ENCODE data around the gene ZNF629.
"Not testable (repeated sequence)": the region's sequence is repeated elsewhere in the genome, so short reads cannot be mapped to it uniquely, and the experiment has no call there.

Gene ZNF629

DNA sequence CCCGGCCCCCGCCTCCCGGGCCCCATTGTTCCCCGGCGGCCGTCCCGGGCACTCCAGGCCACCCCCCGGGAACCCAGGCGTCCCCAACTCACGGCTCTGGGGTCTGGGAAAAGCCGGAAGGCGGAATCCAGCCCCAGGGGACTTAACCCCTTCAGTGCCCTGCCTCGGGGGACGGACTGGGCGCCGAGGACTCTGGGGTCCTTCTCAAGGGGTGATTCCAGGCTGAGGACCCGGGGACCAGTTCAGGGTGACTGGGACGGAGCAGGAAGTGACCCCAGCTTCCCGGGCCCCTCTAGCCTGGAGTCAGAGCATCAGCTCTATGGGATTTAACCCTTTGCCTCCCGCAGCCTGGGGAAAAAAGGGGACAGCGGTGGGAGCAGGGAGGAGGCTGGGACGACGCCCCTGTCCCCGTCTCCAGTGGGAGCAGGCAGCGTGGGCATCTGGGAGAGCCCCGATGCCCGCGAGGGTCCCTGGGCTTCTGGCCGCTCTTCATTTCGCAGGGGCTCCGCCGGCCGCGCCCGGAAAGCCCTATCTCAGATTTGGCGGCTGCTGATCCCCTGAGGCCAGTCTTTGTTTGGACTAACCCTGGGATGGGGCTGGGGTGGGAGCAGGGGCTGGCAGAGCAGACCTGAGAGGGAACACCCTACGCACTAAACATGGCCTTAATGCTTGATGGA is at the start of gene ZNF629:
TSS of gene ZNF629 (minus strand) at position 270 of the 677 bp plus-strand sequence. CDS start 2,723 bp downstream, outside the sequence.
- DNase-seq (ENCODE audit: low read depth): no peak

DNA sequence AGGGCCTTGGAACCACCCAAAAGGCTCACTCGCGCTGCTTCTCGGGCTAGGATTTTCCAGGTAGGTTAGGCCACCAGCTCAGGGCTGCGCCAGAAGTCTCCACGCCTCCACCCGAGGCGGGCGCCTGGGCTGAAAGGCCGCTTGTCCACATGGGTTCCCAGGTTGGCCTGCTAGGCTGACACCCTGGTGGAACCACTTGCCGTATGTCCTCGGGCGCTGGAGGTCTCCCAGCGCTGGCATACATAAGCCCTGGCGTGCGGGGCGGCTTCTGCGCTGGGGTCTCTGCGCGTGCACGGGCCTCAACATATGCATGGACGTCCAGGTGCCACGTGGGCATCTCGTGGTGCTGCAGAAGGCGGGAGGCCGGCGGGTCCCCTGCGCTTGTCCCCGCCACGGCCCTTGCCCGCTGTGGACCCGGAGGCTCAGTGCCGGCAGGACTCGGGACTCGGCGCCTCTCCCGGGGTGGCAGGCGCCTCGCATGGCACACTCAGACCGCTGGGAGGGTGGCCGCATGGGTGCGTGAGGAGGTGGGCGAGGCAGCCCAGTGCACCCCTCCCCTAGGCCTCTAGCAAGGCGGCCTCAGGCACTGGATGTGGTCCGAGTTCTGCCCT is 47.2 kb upstream of the ZNF629 start:
- DNase-seq (ENCODE audit: low read depth): no peak

DNA sequence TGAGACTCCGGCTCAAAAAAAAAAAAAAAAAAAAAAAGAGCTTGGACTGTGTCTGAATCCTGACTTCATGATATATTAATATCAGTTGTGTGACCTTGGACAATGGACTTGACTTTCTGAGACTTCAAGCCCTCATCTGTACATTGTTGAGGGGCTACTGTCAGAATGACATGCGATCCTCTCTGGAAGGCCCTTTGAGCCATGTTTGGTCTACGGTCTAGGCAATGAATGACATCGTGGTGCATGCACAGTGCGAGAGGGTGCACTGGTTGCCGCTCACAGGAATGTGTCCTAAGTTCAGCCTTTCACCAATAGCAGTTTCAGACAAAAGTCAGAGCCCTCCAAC is 43.0 kb upstream of the ZNF629 start:
- DNase-seq (ENCODE audit: low read depth): no peak

DNA sequence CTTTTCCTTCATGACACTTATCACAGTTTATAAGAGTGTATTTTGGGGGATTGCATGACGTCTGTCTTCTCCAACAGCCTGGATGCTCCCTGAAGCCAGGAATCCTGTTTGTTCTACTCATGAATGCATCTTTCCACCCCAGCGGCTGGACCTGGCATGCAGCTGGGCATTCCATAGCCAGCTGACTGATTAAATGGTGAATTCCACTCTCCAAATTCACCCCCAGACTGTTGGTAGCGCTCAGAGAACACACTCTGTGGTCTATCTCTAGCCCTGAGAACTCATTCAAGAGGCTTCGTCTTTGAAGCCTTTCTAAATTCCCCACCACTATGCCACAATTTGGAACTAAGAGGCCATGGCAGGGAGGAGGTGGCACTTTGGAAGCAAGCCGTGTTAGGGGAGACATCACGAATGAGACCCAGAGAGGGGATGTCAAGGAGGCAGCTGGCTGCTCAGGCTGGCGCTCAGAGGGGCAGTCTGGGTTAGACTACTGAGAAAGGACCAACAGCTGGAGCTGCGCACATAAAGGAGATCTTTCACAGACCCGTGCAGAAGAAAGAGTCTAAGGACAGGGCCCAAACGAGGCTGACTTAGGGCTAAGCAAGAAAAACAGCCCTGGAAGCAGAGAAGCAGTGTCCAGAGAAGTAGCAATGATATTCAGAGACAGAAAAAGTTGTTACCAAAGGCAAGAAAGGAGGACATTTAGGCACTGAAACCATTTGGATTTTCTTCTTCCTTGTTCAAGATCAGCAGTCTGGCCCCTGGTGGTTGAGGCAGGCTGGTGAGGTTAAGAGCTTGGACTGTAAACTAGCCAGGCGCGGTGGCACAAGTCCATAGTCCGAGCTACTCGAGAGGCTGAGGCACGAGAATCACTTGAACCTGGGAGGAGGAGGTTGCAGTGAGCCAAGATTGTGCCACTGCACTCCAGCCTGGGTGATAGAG is 42.4 kb upstream of the ZNF629 start:
- no peak for DNase-seq (ENCODE audit: low read depth)

DNA sequence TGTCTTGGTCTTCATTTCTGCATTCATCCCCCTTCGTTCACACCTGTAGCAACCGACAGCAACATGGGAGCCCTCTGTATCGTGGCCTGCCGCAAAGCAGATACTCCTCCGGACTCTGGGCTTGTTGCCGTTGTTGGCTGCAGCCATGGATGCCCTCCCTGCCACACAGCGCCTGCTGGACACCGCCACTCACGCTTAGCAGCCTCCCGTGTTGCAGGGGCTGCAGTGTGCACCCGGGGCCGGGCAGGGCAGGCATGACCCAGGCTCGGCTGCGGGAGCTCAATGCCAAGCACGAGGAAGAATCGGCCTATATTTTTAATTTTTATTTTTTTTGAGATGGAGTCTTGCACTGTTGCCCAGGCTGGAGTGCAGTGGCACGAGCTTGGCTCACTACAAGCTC is 34.9 kb upstream of the ZNF629 start:
- no peak for DNase-seq (ENCODE audit: low read depth)

DNA sequence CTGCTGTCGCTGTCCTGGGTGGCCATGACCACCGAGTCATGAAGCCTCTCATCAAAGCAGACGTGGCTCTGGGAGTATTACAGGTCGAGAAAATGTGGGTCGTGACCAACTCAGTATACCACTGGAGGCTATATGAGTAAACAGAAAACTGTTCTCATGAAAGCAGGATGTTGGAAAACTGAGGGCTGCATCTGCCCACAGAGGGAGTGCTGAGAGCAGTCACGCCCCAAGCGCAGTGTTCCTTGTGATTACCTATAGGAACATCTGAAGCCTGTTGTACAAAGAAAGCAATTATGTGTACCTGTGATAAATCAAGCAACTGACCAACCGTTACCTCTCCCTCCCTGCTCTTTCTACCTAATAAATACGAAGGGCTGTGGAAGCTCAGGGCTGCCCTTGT is 34.4 kb upstream of the ZNF629 start:
- DNase-seq (ENCODE audit: low read depth): not testable (repeated sequence)

DNA sequence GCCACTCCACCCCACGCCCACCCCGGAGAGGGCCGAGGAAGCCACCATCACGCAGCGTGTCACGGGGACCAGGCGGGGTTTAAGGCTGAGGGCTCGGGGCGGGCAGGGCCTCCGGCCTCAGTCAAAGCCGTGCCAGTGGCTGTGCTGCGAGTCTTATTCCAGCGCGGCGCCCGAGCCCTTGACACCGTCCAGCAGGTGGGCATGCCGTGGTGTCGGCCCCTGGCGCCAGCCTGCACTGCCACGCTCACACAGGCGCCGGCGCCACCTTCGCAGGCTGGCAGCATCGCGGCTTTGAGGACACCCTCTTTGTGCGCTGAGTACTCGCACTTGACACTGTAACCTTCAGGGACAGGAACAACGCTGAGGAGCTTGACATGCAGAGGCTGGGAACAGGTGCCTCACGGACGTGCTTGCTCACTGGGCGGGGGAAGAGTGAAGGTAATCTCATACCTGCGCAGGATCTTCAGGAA is 34.0 kb upstream of the ZNF629 start:
- no peak for DNase-seq (ENCODE audit: low read depth)

DNA sequence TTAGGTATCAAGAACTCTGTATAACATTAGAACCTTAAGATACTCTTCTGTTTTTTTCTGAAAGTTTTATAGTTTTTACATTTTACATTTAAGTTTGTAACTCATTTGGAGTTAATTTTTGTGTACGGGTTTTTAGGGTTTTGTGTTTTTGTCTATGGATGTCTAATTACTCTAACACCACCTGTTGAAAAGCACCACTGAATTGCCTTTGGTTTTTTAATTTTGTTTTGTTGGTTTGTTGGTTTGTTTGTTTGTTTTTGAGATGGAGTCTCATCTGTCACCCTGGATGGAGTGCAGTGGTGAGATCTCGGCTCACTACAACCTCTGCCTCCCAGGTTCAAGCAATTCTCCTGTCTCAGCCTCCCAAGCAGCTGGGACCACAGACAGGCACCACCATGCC is 29.8 kb upstream of the ZNF629 start:
- no peak for DNase-seq (ENCODE audit: low read depth)

DNA sequence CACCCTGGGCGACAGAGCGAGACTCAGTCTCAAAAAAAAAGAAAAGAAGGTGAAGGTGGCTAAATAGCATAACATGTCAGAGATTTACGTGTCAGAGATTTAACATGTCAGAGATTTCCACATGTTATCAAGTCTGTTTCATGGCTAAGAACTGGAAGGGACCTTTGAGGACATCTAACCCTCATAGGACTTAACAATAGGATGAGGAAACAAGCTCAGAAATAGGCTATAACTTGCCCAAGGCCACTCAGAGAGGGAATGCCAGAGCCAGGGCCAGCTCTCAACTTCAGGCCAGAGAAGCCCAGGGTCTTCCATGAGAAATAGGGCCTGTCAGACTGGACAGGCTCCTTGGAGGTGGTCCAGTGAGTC is 26.8 kb upstream of the ZNF629 start:
- DNase-seq (ENCODE audit: low read depth): no peak

DNA sequence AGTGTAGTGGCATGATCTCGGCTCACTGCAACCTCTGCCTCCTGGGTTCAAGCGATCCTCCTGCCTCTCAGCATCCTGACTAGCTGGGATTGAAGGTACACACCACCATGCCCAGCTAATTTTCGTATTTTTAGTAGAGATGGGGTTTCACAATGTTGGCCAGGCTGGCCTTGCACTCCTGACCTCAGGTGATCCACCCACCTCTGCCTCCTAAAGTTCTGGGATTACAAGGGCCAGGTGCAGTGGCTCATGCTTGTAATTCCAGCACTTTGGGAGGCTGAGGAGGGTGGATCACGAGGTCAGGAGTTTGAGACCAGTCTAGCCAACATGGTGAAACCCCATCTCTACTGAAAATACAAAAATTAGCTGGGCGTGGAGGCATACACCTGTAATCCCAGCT is 22.7 kb upstream of the ZNF629 start:
- not testable (repeated sequence) for DNase-seq (ENCODE audit: low read depth)

DNA sequence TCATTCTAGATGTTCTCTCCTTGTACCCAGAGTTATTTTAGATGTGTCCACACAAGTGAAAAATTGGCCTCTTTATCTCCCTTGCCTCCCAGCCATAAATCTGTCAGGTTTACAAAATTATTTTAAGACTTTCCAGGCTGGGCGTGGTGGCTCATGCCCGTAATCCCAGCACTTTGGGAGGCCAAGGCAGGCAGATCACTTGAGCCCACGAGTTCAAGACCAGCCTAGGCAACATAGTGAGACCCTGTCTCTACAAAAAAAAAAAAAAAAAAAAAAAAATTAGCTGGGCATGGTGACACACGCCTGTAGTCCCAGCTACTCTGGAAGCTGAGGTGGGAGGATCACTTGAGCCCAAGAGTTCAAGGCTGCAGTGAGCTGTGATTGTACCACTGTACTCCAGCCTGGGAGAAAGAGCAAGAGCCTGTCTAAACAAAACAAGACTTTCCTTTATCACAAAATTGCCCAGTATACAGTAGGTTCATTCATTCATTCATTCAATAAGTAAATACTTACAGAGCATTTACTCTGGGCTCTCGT is 22.0 kb upstream of the ZNF629 start:
- DNase-seq (ENCODE audit: low read depth): not testable (repeated sequence)

DNA sequence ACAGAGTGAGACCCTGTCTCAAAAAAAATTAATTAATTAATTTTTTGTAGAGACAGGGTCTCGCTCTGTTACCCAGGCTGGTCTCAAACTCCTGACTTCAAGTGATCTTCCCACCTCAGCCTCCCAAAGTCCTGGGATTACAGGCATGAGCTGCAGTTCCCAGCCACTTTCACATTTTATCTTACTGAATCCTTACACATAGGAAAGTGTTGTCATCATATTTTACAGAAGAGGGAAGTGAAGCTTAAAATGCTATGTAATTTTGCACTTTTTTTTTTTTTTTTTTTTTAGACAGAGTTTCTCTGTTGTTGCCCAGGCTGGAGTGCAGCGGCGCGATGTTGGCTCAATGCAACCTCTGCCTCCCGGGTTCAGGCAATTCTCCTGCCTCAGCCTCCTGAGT is 21.1 kb upstream of the ZNF629 start:
- DNase-seq (ENCODE audit: low read depth): no peak

DNA sequence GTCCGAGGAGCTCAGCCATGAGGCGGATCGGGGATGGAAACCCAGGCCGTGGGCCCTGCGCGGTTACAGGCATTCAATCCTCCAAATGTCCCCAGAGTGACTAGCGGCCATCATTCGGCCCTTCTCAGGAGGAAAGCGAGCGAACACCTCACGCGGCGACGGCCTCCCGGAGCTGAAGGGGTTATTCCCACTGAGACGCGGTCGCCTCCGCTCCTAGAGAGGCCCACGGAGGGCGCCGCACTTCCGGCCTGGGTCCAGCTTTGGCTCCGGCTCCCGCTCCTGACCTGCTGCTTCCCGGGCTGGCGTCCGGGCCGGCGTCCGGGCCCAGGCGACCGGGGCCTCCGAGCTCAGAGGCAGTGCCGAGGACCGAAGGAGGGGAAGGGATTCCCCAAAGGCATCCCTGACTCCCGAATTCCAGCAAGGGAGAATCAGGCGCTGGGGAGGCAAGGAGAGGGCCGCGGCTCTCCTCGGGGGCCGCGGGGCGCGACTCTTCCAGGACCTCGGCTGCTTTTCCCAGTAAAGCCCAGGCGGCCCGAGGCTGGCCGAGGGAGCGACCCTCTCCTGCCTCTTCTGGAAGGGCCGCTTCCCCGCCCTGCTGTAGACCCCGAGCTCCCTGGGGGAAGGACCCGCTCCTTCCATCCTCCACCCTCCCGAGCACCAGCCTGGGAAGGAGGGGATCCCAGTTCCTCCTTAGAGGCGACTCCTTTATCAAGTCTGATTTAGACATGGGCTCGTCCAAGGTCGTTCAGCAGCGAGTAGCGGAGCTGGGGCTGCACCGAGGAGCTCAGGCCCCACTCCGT is 18.6 kb upstream of the ZNF629 start:
- no peak for DNase-seq (ENCODE audit: low read depth)

DNA sequence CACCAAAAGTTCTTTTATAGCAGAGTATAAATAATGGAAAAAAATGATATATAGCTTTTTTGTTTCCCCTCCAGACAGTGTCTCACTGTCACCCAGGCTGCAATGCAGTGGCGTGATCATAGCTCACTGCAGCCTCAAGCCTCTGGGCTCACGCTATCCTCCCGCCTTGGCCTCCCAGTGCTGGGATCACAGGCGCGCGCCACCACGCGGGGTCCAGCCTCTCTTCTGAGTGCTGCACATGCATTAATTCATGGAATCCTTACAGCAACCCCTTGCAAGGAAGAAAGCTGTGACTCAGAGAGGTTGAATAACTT is 18.0 kb upstream of the ZNF629 start:
- no peak for DNase-seq (ENCODE audit: low read depth)

DNA sequence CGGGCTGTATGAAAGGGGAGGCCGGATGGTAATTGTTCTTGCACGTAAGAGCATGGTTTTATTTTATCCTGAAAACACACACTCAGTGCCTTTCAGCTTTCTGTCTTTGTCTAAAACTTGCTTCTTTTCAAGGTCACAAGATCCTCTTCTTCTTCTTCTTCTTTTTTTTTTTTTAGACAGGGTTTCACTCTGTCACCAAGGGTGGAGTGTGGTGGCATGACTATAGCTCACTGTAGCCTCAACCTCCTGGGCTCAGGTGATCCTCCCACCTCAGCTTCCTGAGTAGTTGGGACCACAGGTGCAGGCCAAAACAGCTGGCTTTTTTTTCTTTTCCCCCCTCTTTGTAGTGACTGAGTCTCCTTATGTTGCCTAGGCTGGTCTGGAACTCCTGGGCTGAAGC is 15.9 kb upstream of the ZNF629 start:
- DNase-seq (ENCODE audit: low read depth): no peak

DNA sequence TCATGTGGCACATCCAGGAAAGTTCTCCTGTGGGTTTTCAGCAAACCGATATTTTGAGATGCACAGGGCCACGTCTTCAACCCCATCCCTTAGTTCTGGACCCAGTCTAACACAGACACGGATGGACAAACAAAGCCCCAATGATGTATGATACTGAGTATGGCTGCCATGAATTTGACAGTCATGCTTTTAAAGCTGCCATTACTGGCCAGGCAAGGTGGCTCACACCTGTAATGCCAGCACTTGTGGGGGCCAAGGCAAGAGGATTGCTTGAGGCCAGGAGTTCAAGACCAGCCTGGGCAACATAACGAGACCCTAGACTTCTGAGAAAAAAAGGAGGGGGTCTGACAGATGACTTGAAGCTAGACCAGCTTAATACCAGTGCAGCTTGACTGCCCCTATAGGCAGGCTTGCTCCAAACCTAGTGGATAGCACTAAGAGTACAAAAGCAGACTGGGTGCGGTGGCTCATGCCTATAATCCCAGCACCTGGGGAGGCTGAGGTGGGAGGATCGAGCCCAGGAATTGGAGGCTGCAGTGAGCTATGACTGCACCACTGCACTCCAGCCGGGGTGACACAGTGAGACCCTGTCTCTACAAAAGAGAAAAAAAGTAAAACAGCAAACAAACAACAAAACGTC is 10.8 kb upstream of the ZNF629 start:
- DNase-seq (ENCODE audit: low read depth): no peak

DNA sequence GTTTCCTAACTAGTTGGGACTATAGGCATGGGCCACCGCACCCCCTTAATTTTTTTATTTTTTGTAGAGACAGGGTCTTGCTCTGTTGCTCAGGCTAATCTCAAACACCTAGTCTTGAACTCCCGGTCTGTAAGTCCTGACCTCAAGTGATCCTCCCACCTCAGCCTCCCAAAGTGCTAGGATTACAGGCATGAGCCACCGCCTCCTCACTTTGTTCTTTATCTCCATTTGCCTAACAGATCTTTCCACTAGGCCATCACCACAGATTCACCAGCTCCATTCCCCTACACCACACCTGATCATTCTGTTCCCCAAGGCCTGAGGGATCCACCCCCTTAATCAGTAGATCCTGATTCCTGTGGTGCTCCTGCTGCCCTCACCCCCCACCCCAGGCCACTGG is 7.6 kb upstream of the ZNF629 start:
- no peak for DNase-seq (ENCODE audit: low read depth)

DNA sequence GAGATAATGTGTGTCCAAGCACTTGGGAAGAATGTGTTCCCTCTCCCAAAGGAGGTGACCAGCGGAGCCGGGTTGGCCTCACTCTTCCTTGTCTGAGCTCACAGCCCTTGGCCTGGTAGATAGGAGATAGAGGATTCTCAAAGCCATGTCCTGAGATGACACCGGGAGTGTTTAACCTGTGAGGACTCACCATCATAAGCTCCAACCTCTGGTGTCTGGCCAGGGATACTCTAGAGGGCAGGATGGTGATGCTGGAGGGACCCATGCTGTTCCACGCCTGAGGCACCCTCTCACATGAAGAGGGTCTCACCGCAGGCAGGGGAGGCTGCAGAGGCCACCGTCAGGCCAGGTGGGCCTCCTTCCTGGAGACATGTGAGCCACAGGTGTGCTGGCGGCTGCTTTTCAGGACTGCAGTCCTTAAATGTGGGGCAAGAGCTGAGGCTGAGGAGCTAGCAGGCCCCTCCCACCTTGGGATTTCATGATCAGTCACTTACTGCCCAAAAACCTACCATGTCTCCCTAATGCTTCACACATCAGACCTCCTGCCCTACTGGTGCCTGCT is 6.6 kb upstream of the ZNF629 start:
- no peak for DNase-seq (ENCODE audit: low read depth)

DNA sequence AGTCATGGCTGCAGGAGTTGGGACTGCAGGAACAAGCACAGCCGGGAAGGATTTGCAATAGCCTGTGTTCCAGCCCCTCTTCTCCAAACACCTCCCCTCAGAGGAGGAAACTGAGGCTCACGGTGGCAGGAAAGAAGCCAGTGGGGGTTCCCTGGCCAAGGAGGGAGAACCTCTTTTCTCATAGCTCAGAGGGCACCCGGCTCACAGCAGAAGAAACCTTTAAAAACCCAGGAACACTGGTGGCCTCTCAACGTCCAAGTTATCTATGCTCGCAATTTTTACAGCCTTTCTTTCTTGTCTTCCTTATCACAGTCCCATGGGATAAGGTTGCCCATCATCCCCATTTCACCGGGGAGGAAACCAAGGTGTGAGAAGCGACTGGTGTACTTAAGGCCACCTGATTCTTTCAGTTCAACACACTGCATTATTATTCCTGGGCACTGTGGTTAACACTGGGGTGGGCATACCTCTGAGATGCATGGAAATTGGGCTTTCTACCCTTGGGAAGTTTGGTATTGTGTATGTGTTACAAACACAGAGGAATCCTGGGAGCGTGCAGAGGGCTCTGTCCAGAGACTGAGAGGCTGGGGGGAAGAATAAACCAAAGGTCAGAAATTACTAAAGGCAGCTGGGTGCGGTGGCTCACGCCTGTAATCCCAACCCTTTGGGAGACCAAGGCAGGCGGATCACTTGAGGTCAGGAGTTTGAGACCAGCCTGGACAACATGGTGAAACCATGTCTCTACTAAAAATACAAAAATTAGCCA is 791 bp upstream of the ZNF629 start:
- no peak for DNase-seq (ENCODE audit: low read depth)

DNA sequence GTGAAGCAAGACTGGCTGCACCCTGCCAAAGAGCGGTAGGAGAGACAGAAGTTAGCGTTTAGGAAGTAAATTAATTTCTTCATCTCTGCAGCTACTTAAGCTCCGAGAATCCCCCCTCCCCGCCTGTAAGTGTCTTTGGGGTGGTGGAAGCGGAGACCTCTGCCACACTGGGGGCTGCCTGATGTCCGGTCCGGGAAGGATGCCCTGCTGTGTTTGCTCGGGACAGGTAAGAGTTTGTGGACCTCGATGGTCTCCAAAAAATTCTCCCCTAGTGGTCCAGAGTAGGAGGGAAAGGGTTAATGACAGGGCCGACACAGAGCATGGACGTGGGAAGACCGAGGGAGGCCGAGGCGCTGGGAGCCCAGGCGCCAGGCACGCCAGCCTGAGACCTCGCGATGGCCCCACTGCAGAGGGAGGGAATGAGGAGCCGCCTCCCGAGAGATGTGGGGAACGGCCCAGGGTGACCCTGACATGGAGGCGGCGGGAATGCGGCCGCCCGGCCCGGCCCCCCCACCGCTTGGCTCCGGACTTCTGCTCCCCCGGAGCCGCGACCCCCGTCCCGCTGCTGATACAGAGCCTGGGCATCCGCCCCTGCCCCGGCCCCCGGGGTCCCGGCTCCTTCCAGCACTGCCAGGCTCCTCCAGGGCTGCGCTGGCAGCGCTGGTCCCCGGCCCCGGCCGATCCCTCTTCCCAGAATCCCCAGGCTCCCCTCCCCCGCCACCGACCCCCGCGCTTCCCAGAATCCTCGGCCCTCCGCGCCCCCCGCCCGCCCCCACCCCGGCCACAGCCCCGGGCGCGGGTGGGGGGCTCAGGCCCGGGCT is 680 bp downstream of the ZNF629 start:
- DNase-seq (ENCODE audit: low read depth): no peak

Data from non-pigmented ciliary epithelial cell (primary cell).